GM23338 (cell line): ENCODE measurements around the gene CKLF. TPM values are rescaled to one million over a fixed set of nuclear protein-coding genes. Genes with fewer than 3 reads are reported as not detected.

ENCODE experiments used
- ATAC-seq: fragments of 200-7000 bp; cut with Tn5 transposase; 3 replicates; pipeline ENCODE4 v1.9.1; 2020
- DNase-seq: peaks from one replicate; pipeline ENCODE4 v3.0.0-alpha.2; 2015; ENCODE audit warnings: low spot score
- H2AFZ ChIP-seq: fragments of 200-600 bp; sonication (generic); 2 replicates; pipeline ENCODE4 v1.8.0; 2016; ENCODE audit warnings: antibody characterized with exemption, mild to moderate bottlenecking, moderate library complexity
- H3F3A ChIP-seq: fragments of 200-600 bp; sonication (generic); replicated peaks from 2 replicates; pipeline ENCODE4 v1.8.0; 2017; ENCODE audit warnings: antibody characterized with exemption, mixed run types, low read depth
- H3K27ac ChIP-seq: fragments of 200-600 bp; sonication (generic); 2 replicates; pipeline ENCODE4 v1.6.1; 2016; ENCODE audit warnings: low read depth
- H3K27me3 ChIP-seq: fragments of 200-600 bp; sonication (generic); 2 replicates; pipeline ENCODE4 v1.8.0; 2016; ENCODE audit warnings: mild to moderate bottlenecking, mixed run types, moderate library complexity; ENCODE audit not compliant: insufficient read depth
- H3K36me3 ChIP-seq: fragments of 200-600 bp; sonication (generic); 2 replicates; pipeline ENCODE4 v1.8.0; 2016; ENCODE audit warnings: mild to moderate bottlenecking; ENCODE audit not compliant: insufficient read depth
- H3K4me1 ChIP-seq: fragments of 200-600 bp; sonication (generic); 2 replicates; pipeline ENCODE4 v1.8.0; 2016; ENCODE audit warnings: mild to moderate bottlenecking, moderate library complexity; ENCODE audit not compliant: insufficient read depth
- H3K4me2 ChIP-seq: fragments of 200-600 bp; sonication (generic); 2 replicates; pipeline ENCODE4 v1.7.1; 2017; ENCODE audit warnings: mixed run types
- H3K4me3 ChIP-seq: fragments of 200-600 bp; sonication (generic); 2 replicates; pipeline ENCODE4 v1.6.1; 2016; ENCODE audit warnings: mixed run types
- H3K79me2 ChIP-seq: fragments of 200-600 bp; sonication (generic); replicated peaks from 2 replicates; pipeline ENCODE4 v1.8.0; 2017; ENCODE audit warnings: mild to moderate bottlenecking; ENCODE audit not compliant: insufficient read depth
- H3K9me2 ChIP-seq: fragments of 200-600 bp; sonication (generic); 2 replicates; pipeline ENCODE4 v1.8.0; 2017; ENCODE audit not compliant: insufficient read depth
- H4K20me1 ChIP-seq: fragments of 200-600 bp; sonication (generic); replicated peaks from 2 replicates; pipeline ENCODE4 v1.8.0; 2017; ENCODE audit warnings: mild to moderate bottlenecking; ENCODE audit not compliant: insufficient read depth
- H3K27ac Mint-ChIP-seq: 2 replicates; pipeline ENCODE4 v1.8.0; 2020; ENCODE audit warnings: inconsistent platforms, mild to moderate bottlenecking, moderate library complexity, mixed read lengths
- H3K27me3 Mint-ChIP-seq: 3 replicates; pipeline ENCODE4 v1.8.0; 2022; ENCODE audit warnings: low read depth, mild to moderate bottlenecking, moderate library complexity, mixed read lengths, inconsistent platforms; ENCODE audit not compliant: insufficient read depth, poor library complexity
- H3K36me3 Mint-ChIP-seq: 3 replicates; pipeline ENCODE4 v1.8.0; 2021; ENCODE audit warnings: low read depth, mild to moderate bottlenecking, inconsistent platforms, moderate library complexity, mixed read lengths
- H3K4me1 Mint-ChIP-seq: 3 replicates; pipeline ENCODE4 v1.8.0; 2020; ENCODE audit warnings: mild to moderate bottlenecking, inconsistent platforms, mixed read lengths
- H3K4me3 Mint-ChIP-seq: 3 replicates; pipeline ENCODE4 v1.8.0; 2021; ENCODE audit warnings: moderate library complexity, mild to moderate bottlenecking, inconsistent platforms, mixed read lengths
- H3K9me3 Mint-ChIP-seq: 3 replicates; pipeline ENCODE4 v1.8.0; 2020; ENCODE audit warnings: moderate library complexity, mild to moderate bottlenecking, inconsistent platforms, mixed read lengths
- EZH2 ChIP-seq: fragments of 200-600 bp; sonication (generic); IDR thresholded peaks from one replicate; pipeline ENCODE4 v1.8.0; 2017; ENCODE audit warnings: antibody characterized with exemption, mild to moderate bottlenecking, low read depth; ENCODE audit not compliant: unreplicated experiment
- EZH2phosphoT487 ChIP-seq: fragments of 200-600 bp; sonication (generic); IDR thresholded peaks from one replicate; pipeline ENCODE4 v1.8.1; 2018; ENCODE audit warnings: antibody characterized with exemption; ENCODE audit not compliant: unreplicated experiment
- JUNB ChIP-seq: IDR thresholded peaks from one replicate; pipeline ENCODE4 v1.6.1; 2016; ENCODE audit warnings: antibody characterized with exemption; ENCODE audit not compliant: unreplicated experiment
- REST ChIP-seq: IDR thresholded peaks from one replicate; pipeline ENCODE4 v1.6.1; 2018; ENCODE audit warnings: antibody characterized with exemption; ENCODE audit not compliant: unreplicated experiment
- STAT1 ChIP-seq: IDR thresholded peaks from one replicate; pipeline ENCODE4 v1.6.1; 2016; ENCODE audit warnings: antibody characterized with exemption; ENCODE audit not compliant: unreplicated experiment
- ZNF114 ChIP-seq: fragments of 250-450 bp; sonication (Bioruptor Pico); IDR thresholded peaks from 2 replicates; pipeline ENCODE4 v1.5.0; 2020; ENCODE audit warnings: mild to moderate bottlenecking, moderate library complexity
- ZNF462 ChIP-seq: fragments of 250-450 bp; sonication (Bioruptor Pico); IDR thresholded peaks from 2 replicates; pipeline ENCODE4 v1.5.0; 2020; ENCODE audit warnings: mild to moderate bottlenecking, moderate library complexity
- polyA plus RNA-seq: library from polyadenylated mRNA; unstranded; fragments of >200 nt; fragmentation: Nextera tagmentation; extraction: Ambion mirVana; gene quantifications from 2 replicates; pipeline ENCODE4 v1.2.1, GENCODE V29; 2016
- total RNA-seq: library from RNA; depleted of rRNA; stranded (reverse); fragments of >200 nt; shearing (Covaris generic); gene quantifications from 2 replicates; pipeline ENCODE4 v1.2.3, GENCODE V29; 2014

Gene CKLF
- total and polyA plus RNA-seq, 2 experiments from 2014 or later, result 25.5 to 60.0 TPM

GRCh38 chr16:66524601-66525164 is 27.7 kb upstream of the CKLF start:
- TF ChIP-seq EZH2phosphoT487 (no peak), JUNB (no peak), EZH2 (no peak), ZNF462 (CRISPR knock-in tag) (no peak), REST (no peak), ZNF114 (CRISPR knock-in tag) (no peak), STAT1 (no peak)
- H3K27ac Mint-ChIP-seq, result no peak overlapping the region
- Histone ChIP-seq H3F3A (no peaks in the 10 kb centered on the region), H3K27ac (no peak overlapping the region), H3K4me1 (no peaks in the 10 kb centered on the region), H4K20me1 (no peaks in the 10 kb centered on the region; the same call in 1 of the 2 replicates), H3K36me3 (no peaks in the 10 kb centered on the region), H3K4me3 (no peak overlapping the region), H3K9me2 (no peaks in the 10 kb centered on the region), H3K27me3 (no peaks in the 10 kb centered on the region), H2AFZ (no peak overlapping the region), H3K79me2 (no peaks in the 10 kb centered on the region), H3K4me2 (no peak overlapping the region)
- no peak overlapping the region for H3K4me3 Mint-ChIP-seq
- ATAC-seq, result no peak
- peaks cover 4% of the 10 kb centered on the region for H3K27me3 Mint-ChIP-seq
- H3K9me3 Mint-ChIP-seq, result no peaks in the 10 kb centered on the region; the same call in 2 of the 3 replicates
- H3K4me1 Mint-ChIP-seq, result no peaks in the 10 kb centered on the region
- DNase-seq, result no peak
- 0 out of 3 replicates have a peak, but pooled peaks cover 3% of the 10 kb centered on the region for H3K36me3 Mint-ChIP-seq
